HepG2 (cell line): ENCODE data around the gene CACNG7. TPM values are rescaled to one million over a fixed set of nuclear protein-coding genes. Genes with fewer than 3 reads are reported as not detected.

Experiments used
- ATAC-seq: fragments of 200-7000 bp; cut with Tn5 transposase; 3 replicates; pipeline ENCODE4 v1.9.1; 2020; ENCODE audit warnings: mild to moderate bottlenecking, moderate library complexity
- BruUV-seq: library from RNA; stranded (reverse); fragments of 400-500 nt; replicated peaks from 2 replicates; lab custom pipeline; 2021; lab: Mats Ljungman, UMichigan
- CTCF ChIA-PET: fragments of 300-600 bp; formaldehyde crosslinking; extraction: SDS; loops from one replicate; lab custom pipeline; 2021; ENCODE audit warnings: low total read pairs, inconsistent platforms, low intra/inter-chr PET ratio; lab: Yijun Ruan, JAX
- POLR2A ChIA-PET: fragments of 350-600 bp; sonication (Branson Sonifier 250); formaldehyde crosslinking; loops from one replicate; lab custom pipeline; 2020; ENCODE audit warnings: antibody characterized with exemption, inconsistent platforms; lab: Yijun Ruan, JAX
- DNase-seq: peaks from one replicate; pipeline ENCODE4 v3.0.0-alpha.2; 2015; ENCODE audit warnings: low spot score
- FAIRE-seq: peaks from 3 replicates; lab custom pipeline; 2011; peaks lifted over from hg19 to GRCh38; lab: Jason Lieb, UNC
- H2AFZ ChIP-seq: one replicate; pipeline ENCODE4 v1.6.1; 2011; ENCODE audit warnings: low read length, inconsistent platforms
- H3K27ac ChIP-seq: fragments of 300-600 bp; 3 replicates; pipeline ENCODE4 v1.8.0; 2011; ENCODE audit warnings: mixed run types, mild to moderate bottlenecking, mixed read lengths, low read length, inconsistent platforms; ENCODE audit not compliant: insufficient read depth; ENCODE audit errors: extremely low read length
- H3K27me3 ChIP-seq, 2 experiments: fragments of 200-600 bp in 1 of 2; 2 replicates in 1 of 2; 3 replicates in 1 of 2; pipeline versions ENCODE4 v1.6.0 to v1.8.0; 2011; ENCODE audit warnings: low read length in 2 of 2, mild to moderate bottlenecking in 2 of 2, moderate library complexity in 2 of 2, inconsistent platforms in 1 of 2; ENCODE audit not compliant: insufficient read depth in 2 of 2, control insufficient read depth in 1 of 2
- H3K36me3 ChIP-seq, 2 experiments: fragments of 200-600 bp in 1 of 2; replicated peaks in 1 of 2; 2 replicates in 1 of 2; 3 replicates in 1 of 2; pipeline versions ENCODE4 v1.5.1 to v1.8.0; 2011; ENCODE audit warnings: low read length in 2 of 2, inconsistent platforms in 1 of 2; ENCODE audit not compliant: insufficient read depth in 2 of 2, control insufficient read depth in 1 of 2
- H3K4me1 ChIP-seq: 2 replicates; pipeline ENCODE4 v1.5.1; 2012; ENCODE audit warnings: low read length, inconsistent platforms; ENCODE audit not compliant: insufficient read depth
- H3K4me2 ChIP-seq: 2 replicates; pipeline ENCODE4 v1.6.0; 2011; ENCODE audit warnings: low read depth, low read length, inconsistent platforms
- H3K4me3 ChIP-seq, 3 experiments: fragments of 200-600 bp in 1 of 3; sonication (generic), shearing (Covaris generic) in 1 of 3; replicated peaks in 1 of 3; 2 replicates each; pipeline ENCODE4 v1.5.1; 2011 to 2016; ENCODE audit warnings: low read length in 3 of 3, inconsistent platforms in 2 of 3, low read depth in 2 of 3, mild to moderate bottlenecking in 2 of 3, control low read depth in 1 of 3, mixed read lengths in 1 of 3; ENCODE audit not compliant: insufficient read depth in 1 of 3
- H3K79me2 ChIP-seq: one replicate; pipeline ENCODE4 v1.6.1; 2011; ENCODE audit warnings: low read length, inconsistent platforms; ENCODE audit not compliant: insufficient read depth
- H3K9ac ChIP-seq: 2 replicates; pipeline ENCODE4 v1.6.0; 2011; ENCODE audit warnings: mild to moderate bottlenecking, low read depth, low read length, inconsistent platforms; ENCODE audit not compliant: insufficient read depth
- H3K9me3 ChIP-seq: 2 replicates; pipeline ENCODE4 v1.5.1; 2012; ENCODE audit warnings: mild to moderate bottlenecking, low read length
- H4K20me1 ChIP-seq: 2 replicates; pipeline ENCODE4 v1.6.0; 2011; ENCODE audit warnings: inconsistent platforms, mild to moderate bottlenecking, low read length, moderate library complexity; ENCODE audit not compliant: insufficient read depth
- BCL6 ChIP-seq: IDR thresholded peaks from 2 replicates; pipeline ENCODE4 v1.6.1; 2016; ENCODE audit warnings: missing genetic modification reagents, missing compliant biosample characterization
- GFI1 ChIP-seq: sonication (generic); formaldehyde crosslinking; IDR thresholded peaks from 2 replicates; pipeline ENCODE4 v1.5.0; 2020; ENCODE audit warnings: missing genetic modification reagents, mild to moderate bottlenecking, borderline replicate concordance
- GMEB2 ChIP-seq: IDR thresholded peaks from 2 replicates; pipeline ENCODE4 v1.6.1; 2016; ENCODE audit warnings: missing biosample characterization, missing genetic modification reagents, low read depth
- JUND ChIP-seq: sonication (generic); formaldehyde crosslinking; IDR thresholded peaks from 2 replicates; pipeline ENCODE4 v1.8.0; 2022; ENCODE audit warnings: mild to moderate bottlenecking, missing genetic modification reagents
- KDM4B ChIP-seq: sonication (generic); formaldehyde crosslinking; IDR thresholded peaks from 2 replicates; pipeline ENCODE4 v1.4.0; 2020; ENCODE audit warnings: missing genetic modification reagents
- MIER3 ChIP-seq: IDR thresholded peaks from 2 replicates; pipeline ENCODE4 v1.6.1; 2016; ENCODE audit warnings: missing compliant biosample characterization, borderline replicate concordance
- PBX2 ChIP-seq: IDR thresholded peaks from 2 replicates; pipeline ENCODE4 v1.6.1; 2016; ENCODE audit warnings: control low read depth
- PTBP1 ChIP-seq: fragments of 200-400 bp; formaldehyde crosslinking; IDR thresholded peaks from 2 replicates; pipeline ENCODE4 v1.6.1; 2018; ENCODE audit warnings: low read length, low read depth; ENCODE audit not compliant: poor library complexity, severe bottlenecking
- ZC3H4 ChIP-seq: sonication (generic); formaldehyde crosslinking; IDR thresholded peaks from 2 replicates; pipeline ENCODE4 v1.4.0; 2020; ENCODE audit warnings: missing genetic modification reagents, borderline replicate concordance
- ZNF160 ChIP-seq: sonication (generic); formaldehyde crosslinking; IDR thresholded peaks from 2 replicates; pipeline ENCODE4 v1.8.0; 2022; ENCODE audit warnings: mild to moderate bottlenecking, inconsistent platforms, missing genetic modification reagents
- ZNF256 ChIP-seq: sonication (generic); formaldehyde crosslinking; conservative IDR thresholded peaks from 2 replicates; pipeline ENCODE4 v1.4.0; 2020; ENCODE audit warnings: missing genetic modification reagents
- ZNF644 ChIP-seq: IDR thresholded peaks from 2 replicates; pipeline ENCODE4 v1.6.1; 2016; ENCODE audit warnings: low read depth
- ZNF710 ChIP-seq: sonication (generic); formaldehyde crosslinking; IDR thresholded peaks from 2 replicates; pipeline ENCODE4 v1.5.0; 2020; ENCODE audit warnings: mild to moderate bottlenecking, missing genetic modification reagents, borderline replicate concordance
- ZNF782 ChIP-seq: sonication (generic); formaldehyde crosslinking; IDR thresholded peaks from 2 replicates; pipeline ENCODE4 v1.4.0; 2020; ENCODE audit warnings: missing genetic modification reagents, mild to moderate bottlenecking, borderline replicate concordance
- ZSCAN12 ChIP-seq: sonication (generic); formaldehyde crosslinking; IDR thresholded peaks from 2 replicates; pipeline ENCODE4 v1.9.0; 2021; ENCODE audit warnings: mild to moderate bottlenecking, missing genetic modification reagents
- WGBS: methylation state at CpG from one replicate; pipeline ENCODE4 v1.1.6; 2017; ENCODE audit warnings: low lambda C conversion rate; 5-methylcytosine and 5-hydroxymethylcytosine counted together
- in situ Hi-C: cut with HindIII; loops from 2 replicates; pipeline ENCODE4 v1.10.0; 2017; ENCODE audit warnings: low pct_unique_long_range_greater_than_20kb; ENCODE audit not compliant: extremely low pct_ligation_motif_present
- intact Hi-C: fragments of 100-400 bp; cut with micrococcal nuclease; formaldehyde crosslinking; loops from one replicate; pipeline ENCODE4 v1.10.0; 2022; ENCODE audit not compliant: unreplicated experiment
- polyA plus RNA-seq, 8 experiments: library from polyadenylated mRNA; depleted of rRNA in 3 of 8; stranded (reverse) in 7 of 8; unstranded in 1 of 8; fragments of >200 nt; fragmentation: Illumina TruSeq in 4 of 8; extraction: Trizol in 4 of 8; gene quantifications; 2 replicates each; pipeline versions ENCODE4 v1.2.1 to v1.2.3, GENCODE V29; 2011 to 2016; ENCODE audit warnings: low read depth in 4 of 8, missing spikeins in 1 of 8, mixed read lengths in 1 of 8; ENCODE audit not compliant: insufficient read depth in 1 of 8
- total RNA-seq, 5 experiments: library from RNA; depleted of rRNA; stranded (reverse); fragments of >200 nt; fragmentation: Illumina TruSeq; extraction: Trizol; gene quantifications; 2 replicates each; pipeline ENCODE4 v1.2.3, GENCODE V29; 2016; ENCODE audit warnings: low read depth in 1 of 5

Gene CACNG7
- total and polyA plus RNA-seq, 2 of the 13 experiments (the other 11 are each of a cell fraction or from before 2014, with no cell fraction given): not detected

DNA sequence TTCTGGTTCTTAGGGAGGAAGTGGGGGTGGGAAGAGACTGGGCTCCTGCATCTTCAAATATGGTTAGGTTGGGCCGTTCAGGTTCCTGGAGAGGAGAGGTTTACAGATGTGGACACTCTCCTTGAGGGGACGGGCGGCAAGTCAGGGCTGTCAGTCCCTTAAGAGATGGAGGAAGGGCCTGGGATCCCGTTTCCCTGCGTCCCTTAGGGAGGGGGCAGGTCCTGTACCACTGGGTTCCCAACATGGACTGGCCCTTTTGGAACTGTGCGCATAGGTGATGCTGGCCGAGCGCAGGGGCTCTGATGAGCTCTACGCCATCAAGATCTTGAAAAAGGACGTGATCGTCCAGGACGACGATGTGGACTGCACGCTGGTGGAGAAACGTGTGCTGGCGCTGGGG lies 10.9 kb upstream of the CACNG7 start:
- CTCF ChIA-PET: no interaction called here
- H3K36me3 ChIP-seq: no peaks in the 10 kb centered on the region
- no peak overlapping the region for H3K4me3 ChIP-seq
- H3K79me2 ChIP-seq: no peaks in the 10 kb centered on the region
- TF ChIP-seq ZNF710 (no peak), ZNF782 (CRISPR knock-in tag) (no peak), PTBP1 (no peak), ZNF256 (CRISPR knock-in tag) (no peak)
- no peak overlapping the region for H3K9ac ChIP-seq
- H3K27me3 ChIP-seq: peaks cover 0 to 6% of the 10 kb centered on the region in 2 experiments; a peak in 3 of 5 replicates
- H3K4me2 ChIP-seq: no peak overlapping the region
- no peaks in the 10 kb centered on the region for H4K20me1 ChIP-seq
- intact Hi-C loops: no loop called here
- BruUV-seq: no TSS peak
- DNase-seq (no peak), FAIRE-seq (no peak), ATAC-seq (no peak)
- no peaks in the 10 kb centered on the region for H3K4me1 ChIP-seq
- 29% methylated on average over 4 of the region's 16 CpGs for WGBS
- no peaks in the 10 kb centered on the region for H3K9me3 ChIP-seq
- no peak overlapping the region for H3K27ac ChIP-seq
- in situ Hi-C loops: no loop called here
- no peak overlapping the region for H2AFZ ChIP-seq
- POLR2A ChIA-PET: no interaction called here

GRCh38 chr19:53898636-53899341 lies 10.3 kb upstream of the CACNG7 start:
- no peak overlapping the region for H3K4me2 ChIP-seq
- ATAC-seq: no peak
- 43% methylated on average over 37 of the region's 42 CpGs for WGBS
- H3K27me3 ChIP-seq: peaks cover 0 to 3% of the 10 kb centered on the region in 2 experiments; a peak in 2 of 5 replicates
- H4K20me1 ChIP-seq: no peaks in the 10 kb centered on the region
- no peaks in the 10 kb centered on the region for H3K79me2 ChIP-seq
- CTCF ChIA-PET: no interaction called here
- no peak overlapping the region for H3K4me3 ChIP-seq
- no peak overlapping the region for H3K9ac ChIP-seq
- H3K36me3 ChIP-seq: no peaks in the 10 kb centered on the region
- no peak for DNase-seq
- no peaks in the 10 kb centered on the region for H3K4me1 ChIP-seq
- intact Hi-C loops (no loop called here), in situ Hi-C loops (no loop called here)
- no peak overlapping the region for H2AFZ ChIP-seq
- no peaks in the 10 kb centered on the region for H3K9me3 ChIP-seq
- H3K27ac ChIP-seq: no peak overlapping the region
- BruUV-seq: no TSS peak
- no peak for FAIRE-seq
- POLR2A ChIA-PET: no interaction called here
- TF ChIP-seq PBX2 (CRISPR knock-in tag) (no peak), ZNF644 (no peak), JUND (CRISPR knock-in tag) (no peak), ZSCAN12 (CRISPR knock-in tag) (no peak), ZNF160 (no peak), ZC3H4 (CRISPR knock-in tag) (no peak), GMEB2 (CRISPR knock-in tag) (no peak), MIER3 (CRISPR knock-in tag) (no peak), GFI1 (CRISPR knock-in tag) (no peak), KDM4B (no peak), BCL6 (CRISPR knock-in tag) (no peak)
